ENCODE data around the gene C19orf81. TPM values are rescaled to one million over a fixed set of nuclear protein-coding genes. Genes with fewer than 3 reads are reported as not detected.
"Not testable (repeated sequence)": the region's sequence is repeated elsewhere in the genome, so short reads cannot be mapped to it uniquely, and the experiment has no call there.

Gene C19orf81
- not detected for total RNA-seq

GRCh38 chr19:50649433-50650391 lies at the start of gene C19orf81:
C19orf81 (plus strand) TSS chr19:50649445; CDS start chr19:50649445, 0 bp downstream.
- no peaks in the 10 kb centered on the region for H3K9me3 ChIP-seq
- H3K27me3 ChIP-seq = peaks cover 0 to 66% of the 10 kb centered on the region in 2 donors
- H3K4me1 ChIP-seq = no peaks in the 10 kb centered on the region
- no peak within 1 kb of the TSS for H3K4me3 ChIP-seq
- no peaks in the 10 kb centered on the region for H3K36me3 ChIP-seq
- TF ChIP-seq, protein P1, sequence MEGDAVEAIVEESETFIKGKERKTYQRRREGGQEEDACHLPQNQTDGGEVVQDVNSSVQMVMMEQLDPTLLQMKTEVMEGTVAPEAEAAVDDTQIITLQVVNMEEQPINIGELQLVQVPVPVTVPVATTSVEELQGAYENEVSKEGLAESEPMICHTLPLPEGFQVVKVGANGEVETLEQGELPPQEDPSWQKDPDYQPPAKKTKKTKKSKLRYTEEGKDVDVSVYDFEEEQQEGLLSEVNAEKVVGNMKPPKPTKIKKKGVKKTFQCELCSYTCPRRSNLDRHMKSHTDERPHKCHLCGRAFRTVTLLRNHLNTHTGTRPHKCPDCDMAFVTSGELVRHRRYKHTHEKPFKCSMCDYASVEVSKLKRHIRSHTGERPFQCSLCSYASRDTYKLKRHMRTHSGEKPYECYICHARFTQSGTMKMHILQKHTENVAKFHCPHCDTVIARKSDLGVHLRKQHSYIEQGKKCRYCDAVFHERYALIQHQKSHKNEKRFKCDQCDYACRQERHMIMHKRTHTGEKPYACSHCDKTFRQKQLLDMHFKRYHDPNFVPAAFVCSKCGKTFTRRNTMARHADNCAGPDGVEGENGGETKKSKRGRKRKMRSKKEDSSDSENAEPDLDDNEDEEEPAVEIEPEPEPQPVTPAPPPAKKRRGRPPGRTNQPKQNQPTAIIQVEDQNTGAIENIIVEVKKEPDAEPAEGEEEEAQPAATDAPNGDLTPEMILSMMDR (IDR thresholded peaks at IDR 0.05) = no peak
- TF ChIP-seq POLR2A (IDR thresholded peaks at IDR 0.05) = no peak
- no peak within 1 kb of the TSS for H3K27ac ChIP-seq
- no peak for DNase-seq (ENCODE audit: low spot score in 2 of 2)
- intact Hi-C loops (cut with DNase I; ENCODE audit: low total_unique reads) = no loop called here

GRCh38 chr19:50601407-50602088 lies 47.7 kb upstream of the C19orf81 start:
- Histone ChIP-seq H3K27me3 (peaks cover 0 to 28% of the 10 kb centered on the region in 2 donors), H3K9me3 (no peaks in the 10 kb centered on the region), H3K4me1 (no peaks in the 10 kb centered on the region), H3K4me3 (no peak overlapping the region), H3K36me3 (no peaks in the 10 kb centered on the region), H3K27ac (no peak overlapping the region)
- no peak for DNase-seq (ENCODE audit: low spot score in 2 of 2)
- TF ChIP-seq, protein P1 (IDR thresholded peaks at IDR 0.05) = no peak
- TF ChIP-seq POLR2AphosphoS5 (IDR thresholded peaks at IDR 0.05) (no peak), POLR2A (IDR thresholded peaks at IDR 0.05) (no peak)
- intact Hi-C loops (cut with DNase I; ENCODE audit: low total_unique reads) = no loop called here

DNA sequence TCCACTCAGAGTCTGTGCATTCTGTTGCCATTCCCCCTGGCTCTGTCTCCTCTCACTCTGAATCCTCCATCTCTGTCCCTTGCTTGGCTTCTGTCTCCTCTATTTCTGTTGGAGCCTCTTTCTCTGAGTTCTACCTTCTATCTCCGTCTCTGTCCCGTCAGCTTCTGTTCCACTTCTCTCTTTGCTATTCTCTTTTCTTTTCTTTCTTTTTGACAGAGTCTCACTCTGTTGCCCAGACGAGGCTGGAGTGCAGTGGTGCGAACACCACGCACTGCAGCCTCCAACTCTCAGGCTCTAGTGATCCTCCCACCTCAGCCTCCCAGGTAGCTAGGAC lies 47.2 kb upstream of the C19orf81 start:
- Histone ChIP-seq H3K27ac (no peak overlapping the region), H3K4me3 (no peak overlapping the region), H3K36me3 (no peaks in the 10 kb centered on the region), H3K9me3 (no peaks in the 10 kb centered on the region), H3K27me3 (peaks cover 0 to 33% of the 10 kb centered on the region in 2 donors), H3K4me1 (no peaks in the 10 kb centered on the region)
- intact Hi-C loops (cut with DNase I; ENCODE audit: low total_unique reads) = no loop called here
- DNase-seq (ENCODE audit: low spot score in 2 of 2) = no peak
- TF ChIP-seq, protein P1 (IDR thresholded peaks at IDR 0.05) = no peak
- TF ChIP-seq POLR2A (IDR thresholded peaks at IDR 0.05) (no peak), POLR2AphosphoS5 (IDR thresholded peaks at IDR 0.05) (no peak)

- H3K27ac ChIP-seq = no peak overlapping the region
- no peaks in the 10 kb centered on the region for H3K4me1 ChIP-seq
- H3K4me3 ChIP-seq = no peak overlapping the region
- TF ChIP-seq POLR2AphosphoS5 (IDR thresholded peaks at IDR 0.05) (no peak), POLR2A (IDR thresholded peaks at IDR 0.05) (no peak)
- TF ChIP-seq, protein P1 (IDR thresholded peaks at IDR 0.05) = no peak
- no peaks in the 10 kb centered on the region for H3K9me3 ChIP-seq
- peaks cover 0 to 37% of the 10 kb centered on the region in 2 donors for H3K27me3 ChIP-seq
- intact Hi-C loops (cut with DNase I; ENCODE audit: low total_unique reads) = no loop called here
- H3K36me3 ChIP-seq = no peaks in the 10 kb centered on the region
- DNase-seq (ENCODE audit: low spot score in 2 of 2) = no peak
Measured at GRCh38 chr19:50602496-50602895, 46.7 kb upstream of the C19orf81 start.

DNA sequence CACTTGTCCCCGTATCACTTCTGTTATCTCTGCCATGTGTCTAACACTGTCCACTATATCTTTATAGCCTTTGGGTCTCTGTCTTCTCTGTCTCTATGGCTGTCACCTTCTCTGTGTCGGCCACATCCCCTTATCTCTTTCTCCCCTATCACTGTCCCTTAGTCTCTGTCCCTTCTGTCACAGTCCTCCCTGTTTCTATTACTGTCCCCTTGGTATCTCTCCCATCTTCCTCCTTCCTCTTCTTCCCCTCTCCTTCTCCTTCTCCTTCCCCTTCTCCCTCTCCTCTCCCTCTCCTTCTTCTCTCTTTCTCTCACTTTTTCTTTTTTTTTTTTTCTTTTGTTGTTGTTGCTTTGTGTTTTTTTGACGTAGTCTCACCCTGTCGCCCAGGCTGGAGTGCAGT lies 46.3 kb upstream of the C19orf81 start:
- H3K4me1 ChIP-seq = no peaks in the 10 kb centered on the region
- no peak for DNase-seq (ENCODE audit: low spot score in 2 of 2)
- no peaks in the 10 kb centered on the region for H3K9me3 ChIP-seq
- TF ChIP-seq, protein P1 (IDR thresholded peaks at IDR 0.05) = no peak
- TF ChIP-seq POLR2AphosphoS5 (IDR thresholded peaks at IDR 0.05) (no peak), POLR2A (IDR thresholded peaks at IDR 0.05) (no peak)
- no peak overlapping the region for H3K27ac ChIP-seq
- intact Hi-C loops (cut with DNase I; ENCODE audit: low total_unique reads) = no loop called here
- H3K36me3 ChIP-seq = no peaks in the 10 kb centered on the region
- H3K4me3 ChIP-seq = no peak overlapping the region
- peaks cover 0 to 38% of the 10 kb centered on the region in 2 donors for H3K27me3 ChIP-seq

- DNase-seq (ENCODE audit: low spot score in 2 of 2); H3K27ac ChIP-seq; H3K36me3 ChIP-seq; H3K9me3 ChIP-seq; H3K4me3 ChIP-seq; H3K4me1 ChIP-seq; intact Hi-C loops (cut with DNase I; ENCODE audit: low total_unique reads): not testable (repeated sequence)
- H3K27me3 ChIP-seq = peaks cover 0 to 38% of the 10 kb centered on the region in 2 donors
Measured at GRCh38 chr19:50604264-50605073, 44.8 kb upstream of the C19orf81 start.
